ENCODE results near the gene FRYL. TPM values are rescaled to one million over a fixed set of nuclear protein-coding genes. Genes with fewer than 3 reads are reported as not detected.

FRYL gene
- total RNA-seq, 4 donors from 2014 or later: 14.5 to 43.7 (median 20.1) TPM

DNA sequence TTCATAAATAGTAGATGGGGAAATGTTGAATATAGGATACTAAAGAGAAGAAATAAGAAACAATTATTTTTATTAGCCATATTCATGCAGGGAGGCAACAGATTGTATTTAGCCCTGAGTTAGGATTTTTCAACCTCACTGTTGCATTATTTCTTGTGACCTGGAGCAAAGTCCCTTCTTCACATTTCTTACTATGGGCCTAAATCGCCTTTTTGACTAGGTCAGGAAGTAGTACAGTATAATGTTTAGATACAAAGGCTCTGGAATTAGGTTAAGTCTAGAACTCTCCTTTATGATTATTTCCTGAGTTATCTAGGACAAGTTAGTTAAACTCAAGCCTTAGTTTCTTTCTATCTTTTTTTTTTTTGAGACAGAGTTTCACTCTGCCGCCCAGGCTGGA is 88.0 kb downstream of the FRYL start:
- H3K4me3 ChIP-seq: no peak overlapping the region
- TF ChIP-seq, protein P1, sequence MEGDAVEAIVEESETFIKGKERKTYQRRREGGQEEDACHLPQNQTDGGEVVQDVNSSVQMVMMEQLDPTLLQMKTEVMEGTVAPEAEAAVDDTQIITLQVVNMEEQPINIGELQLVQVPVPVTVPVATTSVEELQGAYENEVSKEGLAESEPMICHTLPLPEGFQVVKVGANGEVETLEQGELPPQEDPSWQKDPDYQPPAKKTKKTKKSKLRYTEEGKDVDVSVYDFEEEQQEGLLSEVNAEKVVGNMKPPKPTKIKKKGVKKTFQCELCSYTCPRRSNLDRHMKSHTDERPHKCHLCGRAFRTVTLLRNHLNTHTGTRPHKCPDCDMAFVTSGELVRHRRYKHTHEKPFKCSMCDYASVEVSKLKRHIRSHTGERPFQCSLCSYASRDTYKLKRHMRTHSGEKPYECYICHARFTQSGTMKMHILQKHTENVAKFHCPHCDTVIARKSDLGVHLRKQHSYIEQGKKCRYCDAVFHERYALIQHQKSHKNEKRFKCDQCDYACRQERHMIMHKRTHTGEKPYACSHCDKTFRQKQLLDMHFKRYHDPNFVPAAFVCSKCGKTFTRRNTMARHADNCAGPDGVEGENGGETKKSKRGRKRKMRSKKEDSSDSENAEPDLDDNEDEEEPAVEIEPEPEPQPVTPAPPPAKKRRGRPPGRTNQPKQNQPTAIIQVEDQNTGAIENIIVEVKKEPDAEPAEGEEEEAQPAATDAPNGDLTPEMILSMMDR (IDR thresholded peaks at IDR 0.05 in 4 of 5, conservative IDR thresholded peaks at IDR 0.05 in 1 of 5): no peak
- no peak for TF ChIP-seq POLR2A (IDR thresholded peaks at IDR 0.05)
- no peaks in the 10 kb centered on the region for H3K36me3 ChIP-seq
- peaks cover 24 to 38% of the 10 kb centered on the region in 2 donors for H3K4me1 ChIP-seq
- in situ Hi-C loops (cut with MboI; ENCODE audit: low sequenced_read_pairs in 4 of 4): no loop called here
- intact Hi-C loops (cut with DNase I; ENCODE audit: low total_unique reads): no loop called here
- DNase-seq (no peak), ATAC-seq (no peak)
- no peaks in the 10 kb centered on the region for H3K9me3 ChIP-seq
- H3K27ac ChIP-seq: no peak overlapping the region
- no peaks in the 10 kb centered on the region for H3K27me3 ChIP-seq

DNA sequence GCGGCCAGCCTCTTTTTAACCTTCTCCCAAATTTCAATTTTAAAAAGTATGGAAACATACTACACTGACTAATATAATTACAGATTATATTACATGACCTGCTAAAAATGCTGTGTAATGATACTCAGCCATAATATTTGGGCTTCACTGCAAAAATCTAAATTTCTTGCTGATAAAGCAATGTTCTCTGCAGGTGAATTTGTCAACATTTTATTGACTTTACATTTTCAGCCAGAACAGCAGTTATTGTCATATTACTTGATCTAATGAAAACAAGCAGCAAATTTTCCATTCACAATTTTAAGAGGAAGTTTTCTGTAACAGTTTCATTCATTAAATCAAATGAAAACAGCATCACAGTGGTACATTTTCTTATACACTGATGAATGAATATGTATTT is 91.1 kb downstream of the FRYL start:
- Histone ChIP-seq H3K36me3 (no peaks in the 10 kb centered on the region), H3K27me3 (no peaks in the 10 kb centered on the region), H3K27ac (no peak overlapping the region), H3K4me1 (peaks cover 28 to 47% of the 10 kb centered on the region in 2 donors), H3K9me3 (no peaks in the 10 kb centered on the region), H3K4me3 (no peak overlapping the region)
- DNase-seq (no peak), ATAC-seq (no peak)
- intact Hi-C loops (cut with DNase I; ENCODE audit: low total_unique reads): no loop called here
- in situ Hi-C loops (cut with MboI; ENCODE audit: low sequenced_read_pairs in 4 of 4): loop anchor here in 1 of 4 donors (10.0 kb wide), 1 partner anchor 114 kb away; no protein-coding TSS in a partner anchor
- TF ChIP-seq, protein P1 (IDR thresholded peaks at IDR 0.05 in 4 of 5, conservative IDR thresholded peaks at IDR 0.05 in 1 of 5): no peak
- TF ChIP-seq POLR2A (IDR thresholded peaks at IDR 0.05): no peak

DNA sequence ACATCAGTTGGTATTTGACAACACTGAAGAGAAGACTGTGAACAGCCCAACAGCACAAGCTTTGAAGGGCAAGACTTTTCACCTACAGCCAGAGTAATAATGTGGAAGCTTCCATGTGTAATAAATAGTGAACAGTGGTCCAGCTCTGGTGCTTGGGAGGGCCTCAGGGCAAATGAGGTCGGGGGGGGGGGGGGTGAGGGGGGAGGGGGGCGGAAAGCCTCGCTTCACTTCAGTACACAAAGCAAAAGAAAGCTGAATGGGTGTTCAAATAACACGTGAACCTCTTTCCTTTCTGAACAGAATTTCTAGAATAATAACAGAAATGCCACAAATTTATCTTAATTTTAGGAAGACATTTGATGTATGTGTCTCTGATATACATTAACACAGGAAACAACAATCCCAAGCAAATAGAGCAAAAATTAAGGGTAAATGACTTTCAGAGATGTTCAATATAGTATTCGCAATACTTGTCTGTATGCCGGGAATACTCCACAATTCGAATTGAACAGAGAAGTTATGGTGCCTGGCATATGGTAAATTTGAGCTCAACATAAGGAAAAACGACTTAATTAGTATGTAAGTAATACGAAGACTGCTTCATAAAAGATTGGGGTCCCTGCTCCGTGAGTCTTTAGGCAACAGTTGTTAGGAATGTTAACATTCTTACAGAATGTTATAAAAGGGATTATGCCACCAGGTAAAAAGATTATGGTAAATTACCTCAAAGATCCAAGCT is 92.6 kb downstream of the FRYL start:
- H3K27ac ChIP-seq: no peak overlapping the region
- no peaks in the 10 kb centered on the region for H3K36me3 ChIP-seq
- in situ Hi-C loops (cut with MboI; ENCODE audit: low sequenced_read_pairs in 4 of 4): loop anchor here in 1 of 4 donors (10.0 kb wide), 1 partner anchor 113 kb away; no protein-coding TSS in a partner anchor
- no peak for ATAC-seq
- H3K9me3 ChIP-seq: no peaks in the 10 kb centered on the region
- no peak overlapping the region for H3K4me3 ChIP-seq
- TF ChIP-seq, protein P1 (IDR thresholded peaks at IDR 0.05 in 4 of 5, conservative IDR thresholded peaks at IDR 0.05 in 1 of 5): no peak
- TF ChIP-seq POLR2A (IDR thresholded peaks at IDR 0.05): no peak
- intact Hi-C loops (cut with DNase I; ENCODE audit: low total_unique reads): no loop called here
- DNase-seq: no peak
- peaks cover 22 to 39% of the 10 kb centered on the region in 2 donors for H3K4me1 ChIP-seq
- no peaks in the 10 kb centered on the region for H3K27me3 ChIP-seq

DNA sequence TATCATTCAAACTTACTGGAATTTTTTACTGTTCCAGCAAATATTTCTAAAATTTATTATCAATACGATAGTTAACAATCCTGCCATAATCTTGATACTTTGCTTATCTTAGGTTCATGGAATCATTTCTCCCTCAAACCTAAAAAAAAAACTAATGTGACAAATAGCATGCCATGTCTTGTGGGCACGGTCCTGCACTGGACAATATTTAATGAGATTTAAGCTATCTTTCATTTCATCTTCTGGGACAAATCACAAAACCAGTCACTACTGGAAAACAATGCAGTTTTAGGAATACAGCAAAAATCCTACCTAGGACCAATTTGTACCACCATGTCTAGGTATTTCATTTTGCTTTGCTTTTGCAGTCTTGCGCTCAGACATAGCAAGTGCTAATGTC is 93.7 kb downstream of the FRYL start:
- H3K9me3 ChIP-seq: no peaks in the 10 kb centered on the region
- no peak overlapping the region for H3K27ac ChIP-seq
- peaks cover 28 to 42% of the 10 kb centered on the region in 2 donors for H3K4me1 ChIP-seq
- no peaks in the 10 kb centered on the region for H3K36me3 ChIP-seq
- in situ Hi-C loops (cut with MboI; ENCODE audit: low sequenced_read_pairs in 4 of 4) (loop anchor here in 1 of 4 donors (10.0 kb wide), 1 partner anchor 112 kb away; no protein-coding TSS in a partner anchor), intact Hi-C loops (cut with DNase I; ENCODE audit: low total_unique reads) (no loop called here)
- DNase-seq: no peak
- no peaks in the 10 kb centered on the region for H3K27me3 ChIP-seq
- TF ChIP-seq, protein P1 (IDR thresholded peaks at IDR 0.05 in 4 of 5, conservative IDR thresholded peaks at IDR 0.05 in 1 of 5): no peak
- no peak for TF ChIP-seq POLR2A (IDR thresholded peaks at IDR 0.05)
- no peak for ATAC-seq
- no peak overlapping the region for H3K4me3 ChIP-seq
